ENCODE data around the gene DCAF10. TPM values are rescaled to one million over a fixed set of nuclear protein-coding genes. Genes with fewer than 3 reads are reported as not detected.

The DCAF10 gene
- total and polyA plus RNA-seq, 2 of the 13 experiments (the other 11 are each of a cell fraction or from before 2014, with no cell fraction given): 9.2 to 20.3 TPM

GRCh38 chr9:37784616-37785483 lies 15.7 kb upstream of the DCAF10 start, which contains the start of gene EXOSC3 (continued):
- TF ChIP-seq ZHX2 (IDR thresholded peaks at IDR 0.05; ENCODE audit: low read depth) (peak; percentile 69; the same call in 1 of the 2 replicates), ZHX2 (CRISPR knock-in tag; IDR thresholded peaks at IDR 0.05; ENCODE audit: borderline replicate concordance) (no peak), CHCHD3 (CRISPR knock-in tag; IDR thresholded peaks at IDR 0.05) (no peak), MYC (CRISPR knock-in tag; IDR thresholded peaks at IDR 0.05; ENCODE audit: borderline replicate concordance) (peak; percentile 88), ZNF850 (CRISPR knock-in tag; conservative IDR thresholded peaks at IDR 0.05) (no peak), ZMYM3 (CRISPR knock-in tag; IDR thresholded peaks at IDR 0.05) (no peak; the same call in 1 of the 2 replicates), TFDP1 (CRISPR knock-in tag; IDR thresholded peaks at IDR 0.05; ENCODE audit: borderline replicate concordance) (peak; percentile 91), CCDC6 (CRISPR knock-in tag; IDR thresholded peaks at IDR 0.05) (peak; percentile 48; the same call in 1 of the 2 replicates), ZNF33A (CRISPR knock-in tag; IDR thresholded peaks at IDR 0.05; ENCODE audit: borderline replicate concordance) (no peak; the same call in 1 of the 2 replicates), ELF4 (CRISPR knock-in tag; IDR thresholded peaks at IDR 0.05; ENCODE audit: borderline replicate concordance) (peak; percentile 83), ZBTB2 (CRISPR knock-in tag; IDR thresholded peaks at IDR 0.05; ENCODE audit: low read depth) (0 out of 2 replicates have a peak, but pooled peaks have one; percentile 36), ZNF841 (CRISPR knock-in tag; IDR thresholded peaks at IDR 0.05; ENCODE audit: borderline replicate concordance) (no peak), SPEN (CRISPR knock-in tag; IDR thresholded peaks at IDR 0.05; ENCODE audit: low read depth) (peak; percentile 72), KMT2B (CRISPR knock-in tag; IDR thresholded peaks at IDR 0.05) (peak; percentile 93), SMARCE1 (IDR thresholded peaks at IDR 0.05; ENCODE audit: borderline replicate concordance) (no peak), MEIS2 (CRISPR knock-in tag; IDR thresholded peaks at IDR 0.05) (no peak), MBD4 (IDR thresholded peaks at IDR 0.05; ENCODE audit: borderline replicate concordance, low read length) (no peak)
- TF ChIP-seq, protein P1, sequence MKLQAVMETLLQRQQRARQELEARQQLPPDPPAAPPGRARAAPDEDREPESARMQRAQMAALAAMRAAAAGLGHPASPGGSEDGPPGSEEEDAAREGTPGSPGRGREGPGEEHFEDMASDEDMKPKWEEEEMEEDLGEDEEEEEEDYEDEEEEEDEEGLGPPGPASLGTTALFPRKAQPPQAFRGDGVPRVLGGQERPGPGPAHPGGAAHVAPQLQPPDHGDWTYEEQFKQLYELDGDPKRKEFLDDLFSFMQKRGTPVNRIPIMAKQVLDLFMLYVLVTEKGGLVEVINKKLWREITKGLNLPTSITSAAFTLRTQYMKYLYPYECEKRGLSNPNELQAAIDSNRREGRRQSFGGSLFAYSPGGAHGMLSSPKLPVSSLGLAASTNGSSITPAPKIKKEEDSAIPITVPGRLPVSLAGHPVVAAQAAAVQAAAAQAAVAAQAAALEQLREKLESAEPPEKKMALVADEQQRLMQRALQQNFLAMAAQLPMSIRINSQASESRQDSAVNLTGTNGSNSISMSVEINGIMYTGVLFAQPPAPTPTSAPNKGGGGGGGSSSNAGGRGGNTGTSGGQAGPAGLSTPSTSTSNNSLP (IDR thresholded peaks at IDR 0.05; ENCODE audit: low read depth, low read length): no peak

Measured in HepG2 (cell line).